NB4 (cell line): ENCODE measurements around the gene SLC19A1.

ENCODE experiments used
- DNase-seq: peaks from one replicate; pipeline ENCODE4 v3.0.0; 2010; ENCODE audit warnings: low read depth
- H3K4me3 ChIP-seq: one replicate; pipeline ENCODE4 v1.5.1; 2011; ENCODE audit warnings: mild to moderate bottlenecking, low read depth, low read length, moderate library complexity
- CTCF ChIP-seq: IDR thresholded peaks from one replicate; pipeline ENCODE4 v1.5.1; 2012; ENCODE audit warnings: low read depth, low read length
- MAX ChIP-seq: IDR thresholded peaks from 2 replicates; pipeline ENCODE4 v1.6.1; 2011; ENCODE audit warnings: low read depth, low read length
- MYC ChIP-seq: IDR thresholded peaks from 2 replicates; pipeline ENCODE4 v1.6.1; 2011; ENCODE audit warnings: low read depth, low read length
- POLR2A ChIP-seq: IDR thresholded peaks from 2 replicates; pipeline ENCODE4 v1.6.1; 2011; ENCODE audit warnings: mild to moderate bottlenecking; ENCODE audit not compliant: insufficient read length; ENCODE audit errors: extremely low read depth

SLC19A1 gene

GRCh38 chr21:45578176-45578801, 36.0 kb upstream of the SLC19A1 start:
- DNase-seq: no peak
- no peak for TF ChIP-seq MYC
- no peak for TF ChIP-seq MAX
- TF ChIP-seq CTCF: no peak
- H3K4me3 ChIP-seq: no peak overlapping the region

GRCh38 chr21:45577801-45578175, 35.5 kb upstream of the SLC19A1 start:
- H3K4me3 ChIP-seq: no peak overlapping the region
- TF ChIP-seq POLR2A: no peak
- TF ChIP-seq MYC: no peak
- no peak for TF ChIP-seq CTCF
- TF ChIP-seq MAX: no peak
- no peak for DNase-seq

DNA sequence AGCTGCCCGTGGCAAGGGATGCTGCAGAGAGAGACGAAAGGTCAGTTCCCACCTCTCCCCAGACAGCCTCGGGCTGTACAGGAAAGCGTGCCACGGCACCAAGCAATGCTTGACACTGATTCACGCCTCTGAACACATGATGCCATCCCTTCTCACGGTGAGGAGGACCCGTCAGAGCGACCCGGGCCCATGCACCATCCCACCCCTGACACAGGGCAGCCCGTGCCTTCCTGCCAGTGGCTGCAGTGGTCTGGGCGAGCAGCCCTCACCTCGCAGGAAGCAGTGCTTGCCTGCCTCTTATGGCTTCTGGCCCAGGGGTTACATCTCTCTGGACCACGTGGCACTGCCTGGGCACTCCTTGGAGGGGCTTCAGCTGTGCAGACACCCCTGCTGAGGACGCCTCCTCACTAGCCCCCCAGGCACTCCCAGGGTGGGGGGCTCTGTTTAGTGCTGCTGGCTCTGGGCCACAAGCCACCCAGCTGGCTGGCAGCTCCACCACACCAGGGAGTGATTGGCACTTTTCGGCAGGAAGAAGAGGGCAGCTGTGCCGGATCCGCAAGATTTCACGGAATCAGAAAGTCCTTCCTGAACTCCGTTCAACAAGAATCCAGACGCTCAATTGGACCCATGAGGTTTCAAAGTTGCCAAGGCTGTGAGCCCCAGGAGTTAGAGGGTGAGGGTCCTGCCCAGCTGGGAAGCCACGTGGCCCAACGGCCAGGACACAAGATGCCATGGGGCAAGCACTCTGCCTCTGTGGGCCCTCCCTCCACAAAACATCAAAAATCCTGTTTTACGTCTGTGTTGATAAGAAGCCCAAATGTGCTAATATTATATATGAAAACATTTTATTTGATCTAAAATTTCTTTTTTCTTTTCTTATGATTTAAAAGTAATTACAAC, 34.8 kb upstream of the SLC19A1 start:
- TF ChIP-seq CTCF (no peak), MAX (no peak), MYC (no peak), POLR2A (no peak)
- DNase-seq: no peak
- no peak overlapping the region for H3K4me3 ChIP-seq

- TF ChIP-seq POLR2A (no peak), MYC (no peak), CTCF (no peak), MAX (no peak)
- no peak for DNase-seq
- H3K4me3 ChIP-seq: no peak overlapping the region
Observed at GRCh38 chr21:45575993-45576837, 34.0 kb upstream of the SLC19A1 start.

DNA sequence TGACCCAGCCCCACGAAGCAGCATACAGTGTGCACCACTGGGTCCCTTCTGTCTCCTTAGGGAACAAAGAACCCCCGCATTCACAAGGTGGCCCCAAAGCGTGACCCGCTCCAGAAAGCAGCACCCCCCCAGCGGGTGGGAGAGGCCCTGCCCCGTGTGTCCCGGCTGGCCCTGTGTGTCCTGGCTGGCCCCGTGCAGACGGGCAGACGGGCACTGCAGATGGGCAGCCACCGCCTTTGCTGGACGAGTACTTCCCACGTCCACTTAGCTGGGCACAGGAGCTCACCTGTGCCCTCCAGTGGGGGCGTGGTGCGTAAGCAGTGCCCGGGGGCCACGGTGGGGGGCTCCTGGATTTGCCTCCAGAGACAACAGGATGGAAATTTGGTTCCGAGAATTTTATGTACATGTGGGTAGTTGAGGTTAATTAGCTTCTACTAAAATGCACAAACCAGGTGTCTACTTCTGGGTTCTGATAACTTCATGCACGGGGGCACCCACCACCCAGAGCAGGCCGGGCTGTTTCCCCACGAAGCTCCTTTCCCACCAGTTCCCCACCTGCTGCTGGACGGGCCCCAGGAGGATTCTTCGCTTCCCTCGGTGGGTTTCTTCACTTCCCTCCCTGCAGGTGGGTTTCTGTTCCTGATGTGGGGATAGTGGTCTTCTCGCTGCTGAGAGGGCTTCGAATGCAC, 33.2 kb upstream of the SLC19A1 start:
- DNase-seq: no peak
- no peak for TF ChIP-seq MAX
- TF ChIP-seq MYC: no peak
- TF ChIP-seq CTCF: no peak
- TF ChIP-seq POLR2A: no peak
- H3K4me3 ChIP-seq: no peak overlapping the region
